A549 (cell line): ENCODE data around the gene COG5. TPM values are rescaled to one million over a fixed set of nuclear protein-coding genes. Genes with fewer than 3 reads are reported as not detected.

Experiments used
- ATAC-seq, 2 experiments: fragments of 200-7000 bp in 1 of 2; fragments of >200 bp in 1 of 2; cut with Nextera tagmentation in 1 of 2; cut with Tn5 transposase in 1 of 2; 3 replicates each; pipeline versions ENCODE4 v1.8.0 to v1.9.1; 2018 to 2020; ENCODE audit warnings: mild to moderate bottlenecking in 1 of 2, moderate library complexity in 1 of 2
- CTCF ChIA-PET: fragments of 300-600 bp; sonication (Branson Sonifier 250); formaldehyde crosslinking; extraction: SDS; loops from one replicate; lab custom pipeline; 2021; ENCODE audit warnings: antibody characterized with exemption, inconsistent platforms; lab: Yijun Ruan, JAX
- POLR2A ChIA-PET: fragments of 350-600 bp; formaldehyde crosslinking; extraction: SDS; loops from one replicate; lab custom pipeline; 2021; ENCODE audit warnings: antibody characterized with exemption, inconsistent platforms; lab: Yijun Ruan, JAX
- DNase-seq, 2 experiments: peaks; one replicate each; pipeline versions ENCODE4 v3.0.0 to v3.0.0-alpha.2; 2011 to 2016; ENCODE audit warnings: low read depth in 1 of 2, low spot score in 1 of 2
- FAIRE-seq: peaks from 2 replicates; lab custom pipeline; 2011; peaks lifted over from hg19 to GRCh38; lab: Jason Lieb, UNC
- H3K27ac ChIP-seq, 2 experiments: fragments of >200 bp; sonication (Bioruptor Twin); formaldehyde crosslinking; 3 replicates each; pipeline ENCODE4 v1.5.1; 2016 to 2017
- H3K4me1 ChIP-seq: fragments of >200 bp; sonication (Bioruptor Twin); formaldehyde crosslinking; 3 replicates; pipeline ENCODE4 v1.6.1; 2016
- H3K4me2 ChIP-seq: fragments of >200 bp; sonication (Bioruptor Twin); formaldehyde crosslinking; 3 replicates; pipeline ENCODE4 v1.6.1; 2016
- H3K4me3 ChIP-seq: fragments of >200 bp; sonication (Bioruptor Twin); formaldehyde crosslinking; 3 replicates; pipeline ENCODE4 v1.5.1; 2016
- H3K9me3 ChIP-seq: fragments of >200 bp; sonication (Bioruptor Twin); formaldehyde crosslinking; 3 replicates; pipeline ENCODE4 v1.6.1; 2016
- CBX2 ChIP-seq: fragments of 200-600 bp; sonication (generic); IDR thresholded peaks from 2 replicates; pipeline ENCODE4 v1.6.1; 2016; ENCODE audit warnings: low read depth, mild to moderate bottlenecking, borderline replicate concordance
- CHD2 ChIP-seq: fragments of 150-350 bp; IDR thresholded peaks from 2 replicates; pipeline ENCODE4 v1.6.1; 2014; ENCODE audit warnings: low read length; ENCODE audit not compliant: partially characterized antibody
- FOSL2 ChIP-seq, 2 experiments: fragments of 450-650 bp in 1 of 2; fragments of >200 bp in 1 of 2; sonication (Bioruptor Twin) in 1 of 2; formaldehyde crosslinking; IDR thresholded peaks; 2 replicates each; pipeline versions ENCODE4 v1.5.0 to v1.6.1; 2016 to 2020; ENCODE audit warnings: mild to moderate bottlenecking in 1 of 2, moderate library complexity in 1 of 2
- HOXB13 ChIP-seq: fragments of 250-450 bp; sonication (Bioruptor Pico); IDR thresholded peaks from 2 replicates; pipeline ENCODE4 v1.5.0; 2020; ENCODE audit warnings: low read depth, mild to moderate bottlenecking, moderate library complexity
- JUNB ChIP-seq: fragments of >200 bp; sonication (Bioruptor Twin); formaldehyde crosslinking; IDR thresholded peaks from 2 replicates; pipeline ENCODE4 v1.6.1; 2016
- MAZ ChIP-seq: fragments of 150-350 bp; IDR thresholded peaks from 2 replicates; pipeline ENCODE4 v1.6.1; 2014; ENCODE audit warnings: antibody characterized with exemption, low read depth, low read length, borderline replicate concordance
- MYC ChIP-seq: IDR thresholded peaks from 2 replicates; pipeline ENCODE4 v1.6.1; 2012; ENCODE audit warnings: mild to moderate bottlenecking, inconsistent platforms, low read length, improper control_type of control experiment, borderline replicate concordance
- POLR2A ChIP-seq: IDR thresholded peaks from 2 replicates; pipeline ENCODE4 v1.6.1; 2012; ENCODE audit warnings: mild to moderate bottlenecking, low read length
- RNF2 ChIP-seq: fragments of 200-600 bp; sonication (generic); IDR thresholded peaks from 2 replicates; pipeline ENCODE4 v1.6.1; 2016; ENCODE audit warnings: low read depth, mild to moderate bottlenecking, antibody characterized with exemption, moderate library complexity, borderline replicate concordance
- SMC3 ChIP-seq: fragments of >200 bp; sonication (Bioruptor Twin); formaldehyde crosslinking; IDR thresholded peaks from 3 replicates; pipeline ENCODE4 v1.6.1; 2018; ENCODE audit warnings: inconsistent platforms
- SREBF2 ChIP-seq: fragments of 450-650 bp; IDR thresholded peaks from 2 replicates; pipeline ENCODE4 v1.6.1; 2014; ENCODE audit warnings: mild to moderate bottlenecking, moderate library complexity
- TFCP2L1 ChIP-seq: fragments of 250-450 bp; sonication (Bioruptor Pico); IDR thresholded peaks from 2 replicates; pipeline ENCODE4 v1.5.0; 2021; ENCODE audit warnings: mild to moderate bottlenecking
- ZC3H11A ChIP-seq: fragments of 450-650 bp; IDR thresholded peaks from 2 replicates; pipeline ENCODE4 v1.6.1; 2014; ENCODE audit warnings: antibody characterized with exemption, mild to moderate bottlenecking
- ZFP36 ChIP-seq: fragments of 450-650 bp; IDR thresholded peaks from 2 replicates; pipeline ENCODE4 v1.6.1; 2014; ENCODE audit warnings: borderline replicate concordance; ENCODE audit not compliant: partially characterized antibody
- ZNF302 ChIP-seq: fragments of 250-450 bp; sonication (Bioruptor Pico); IDR thresholded peaks from 2 replicates; pipeline ENCODE4 v1.9.0; 2021; ENCODE audit warnings: inconsistent platforms, mild to moderate bottlenecking, moderate library complexity
- WGBS: methylation state at CpG from one replicate; pipeline ENCODE4 v1.1.6; 2017; ENCODE audit errors: missing lambda C conversion rate; 5-methylcytosine and 5-hydroxymethylcytosine counted together
- polyA plus RNA-seq, 4 experiments: library from polyadenylated mRNA; depleted of rRNA in 3 of 4; stranded (reverse); fragments of >200 nt; fragmentation: RNase III in 1 of 4; extraction: RNeasy Plus Mini Kit Qiagen cat#74134 plus additional on column Dnase treatment in 1 of 4; gene quantifications; 2 replicates in 3 of 4; 3 replicates in 1 of 4; pipeline ENCODE4 v1.2.3, GENCODE V29; 2011 to 2017
- TF ChIP-seq, protein P1 (sequence below): IDR thresholded peaks from 2 replicates; pipeline ENCODE4 v1.6.1; 2012
- TF ChIP-seq, protein P2 (sequence below): fragments of 150-350 bp; IDR thresholded peaks from 2 replicates; pipeline ENCODE4 v1.6.1; 2014; ENCODE audit warnings: low read depth, mild to moderate bottlenecking, low read length
- TF ChIP-seq, protein P3 (sequence below): fragments of 250-450 bp; sonication (Bioruptor Pico); IDR thresholded peaks from 2 replicates; pipeline ENCODE4 v1.5.0; 2021; ENCODE audit warnings: mild to moderate bottlenecking, moderate library complexity, borderline replicate concordance

Gene COG5
- polyA plus RNA-seq, 2 of the 4 experiments (the other 2 are of a cell fraction): 22.5 to 44.0 TPM

DNA sequence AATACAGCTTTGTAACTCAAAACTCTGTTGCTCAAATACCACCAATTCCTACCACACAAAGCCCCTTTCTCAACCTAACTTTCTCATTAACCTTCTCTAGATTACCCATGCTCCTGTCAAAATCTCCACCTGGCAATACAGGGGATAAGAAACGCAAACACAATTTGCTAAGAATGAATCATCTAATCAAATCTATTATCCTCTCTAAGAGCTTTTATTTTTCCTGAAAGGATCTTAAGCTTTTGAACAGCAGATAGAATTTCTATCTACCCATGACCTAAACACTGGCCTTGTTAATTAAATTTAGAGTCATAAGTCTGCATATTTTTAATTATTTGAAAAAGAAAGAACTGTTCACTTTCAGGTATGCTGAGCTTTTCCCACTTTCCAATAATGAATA, 296.6 kb downstream of the COG5 start:
- WGBS: 76% methylated on average over 1 of the region's 1 CpG
- POLR2A ChIA-PET: no interaction called here
- CTCF ChIA-PET: interaction anchor here (0.8 to 1.2 kb wide), 3 partner anchors 19 to 44 kb away, joined by 3 read pairs; no protein-coding TSS in a partner anchor
- DNase-seq (no peak), FAIRE-seq (no peak), ATAC-seq (no peak)
- TF ChIP-seq, protein P1, sequence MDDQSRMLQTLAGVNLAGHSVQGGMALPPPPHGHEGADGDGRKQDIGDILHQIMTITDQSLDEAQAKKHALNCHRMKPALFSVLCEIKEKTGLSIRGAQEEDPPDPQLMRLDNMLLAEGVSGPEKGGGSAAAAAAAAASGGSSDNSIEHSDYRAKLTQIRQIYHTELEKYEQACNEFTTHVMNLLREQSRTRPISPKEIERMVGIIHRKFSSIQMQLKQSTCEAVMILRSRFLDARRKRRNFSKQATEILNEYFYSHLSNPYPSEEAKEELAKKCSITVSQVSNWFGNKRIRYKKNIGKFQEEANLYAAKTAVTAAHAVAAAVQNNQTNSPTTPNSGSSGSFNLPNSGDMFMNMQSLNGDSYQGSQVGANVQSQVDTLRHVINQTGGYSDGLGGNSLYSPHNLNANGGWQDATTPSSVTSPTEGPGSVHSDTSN: no peak
- no peak for TF ChIP-seq MAZ
- TF ChIP-seq SMC3: no peak
- TF ChIP-seq, protein P2, sequence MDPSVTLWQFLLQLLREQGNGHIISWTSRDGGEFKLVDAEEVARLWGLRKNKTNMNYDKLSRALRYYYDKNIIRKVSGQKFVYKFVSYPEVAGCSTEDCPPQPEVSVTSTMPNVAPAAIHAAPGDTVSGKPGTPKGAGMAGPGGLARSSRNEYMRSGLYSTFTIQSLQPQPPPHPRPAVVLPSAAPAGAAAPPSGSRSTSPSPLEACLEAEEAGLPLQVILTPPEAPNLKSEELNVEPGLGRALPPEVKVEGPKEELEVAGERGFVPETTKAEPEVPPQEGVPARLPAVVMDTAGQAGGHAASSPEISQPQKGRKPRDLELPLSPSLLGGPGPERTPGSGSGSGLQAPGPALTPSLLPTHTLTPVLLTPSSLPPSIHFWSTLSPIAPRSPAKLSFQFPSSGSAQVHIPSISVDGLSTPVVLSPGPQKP: no peak
- TF ChIP-seq ZNF302: no peak
- no peak for TF ChIP-seq FOSL2 (IDR thresholded peaks at IDR 0.05)
- no peak for TF ChIP-seq FOSL2 (CRISPR knock-in tag; IDR thresholded peaks at IDR 0.05)
- TF ChIP-seq CBX2: no peak
- Histone ChIP-seq H3K27ac (no peak overlapping the region), H3K4me3 (no peak overlapping the region), H3K9me3 (no peaks in the 10 kb centered on the region), H3K4me1 (no peaks in the 10 kb centered on the region), H3K4me2 (no peak overlapping the region)

DNA sequence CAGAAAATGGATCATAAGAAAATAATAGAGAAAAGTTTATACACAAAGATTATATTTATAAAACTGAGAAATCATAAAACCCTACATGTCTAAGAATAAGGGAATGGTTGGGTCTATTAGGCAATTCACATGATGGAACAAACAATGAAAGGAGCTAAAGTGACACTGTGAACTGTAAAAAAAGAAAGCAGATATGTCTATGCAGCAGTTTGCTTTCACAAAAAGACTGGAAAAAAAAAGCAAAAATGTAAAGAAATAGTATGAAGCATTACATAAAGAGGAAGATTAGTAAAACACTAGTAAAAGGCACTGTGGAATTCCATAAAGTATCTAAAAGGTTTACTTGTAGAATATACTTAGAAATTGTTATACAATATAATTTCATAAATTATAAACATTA, 299.0 kb downstream of the COG5 start:
- CTCF ChIA-PET: interaction anchor here (1.0 kb wide), 1 partner anchor 114 kb away, joined by 3 read pairs; no protein-coding TSS in a partner anchor
- DNase-seq: no peak
- no peaks in the 10 kb centered on the region for H3K4me1 ChIP-seq
- H3K4me3 ChIP-seq: no peak overlapping the region
- H3K27ac ChIP-seq: no peak overlapping the region
- POLR2A ChIA-PET: no interaction called here
- FAIRE-seq: no peak
- H3K4me2 ChIP-seq: no peak overlapping the region
- ATAC-seq: no peak
- TF ChIP-seq, protein P2: no peak
- TF ChIP-seq, protein P1: no peak
- TF ChIP-seq MAZ (no peak), ZFP36 (no peak), FOSL2 (IDR thresholded peaks at IDR 0.05) (no peak), FOSL2 (CRISPR knock-in tag; IDR thresholded peaks at IDR 0.05) (no peak), POLR2A (no peak), RNF2 (no peak), JUNB (no peak), CHD2 (no peak), ZNF302 (no peak), TFCP2L1 (CRISPR knock-in tag) (no peak)
- TF ChIP-seq, protein P3, sequence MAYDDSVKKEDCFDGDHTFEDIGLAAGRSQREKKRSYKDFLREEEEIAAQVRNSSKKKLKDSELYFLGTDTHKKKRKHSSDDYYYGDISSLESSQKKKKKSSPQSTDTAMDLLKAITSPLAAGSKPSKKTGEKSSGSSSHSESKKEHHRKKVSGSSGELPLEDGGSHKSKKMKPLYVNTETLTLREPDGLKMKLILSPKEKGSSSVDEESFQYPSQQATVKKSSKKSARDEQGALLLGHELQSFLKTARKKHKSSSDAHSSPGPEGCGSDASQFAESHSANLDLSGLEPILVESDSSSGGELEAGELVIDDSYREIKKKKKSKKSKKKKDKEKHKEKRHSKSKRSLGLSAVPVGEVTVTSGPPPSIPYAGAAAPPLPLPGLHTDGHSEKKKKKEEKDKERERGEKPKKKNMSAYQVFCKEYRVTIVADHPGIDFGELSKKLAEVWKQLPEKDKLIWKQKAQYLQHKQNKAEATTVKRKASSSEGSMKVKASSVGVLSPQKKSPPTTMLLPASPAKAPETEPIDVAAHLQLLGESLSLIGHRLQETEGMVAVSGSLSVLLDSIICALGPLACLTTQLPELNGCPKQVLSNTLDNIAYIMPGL (CRISPR knock-in tag): no peak
- H3K9me3 ChIP-seq: no peaks in the 10 kb centered on the region

DNA sequence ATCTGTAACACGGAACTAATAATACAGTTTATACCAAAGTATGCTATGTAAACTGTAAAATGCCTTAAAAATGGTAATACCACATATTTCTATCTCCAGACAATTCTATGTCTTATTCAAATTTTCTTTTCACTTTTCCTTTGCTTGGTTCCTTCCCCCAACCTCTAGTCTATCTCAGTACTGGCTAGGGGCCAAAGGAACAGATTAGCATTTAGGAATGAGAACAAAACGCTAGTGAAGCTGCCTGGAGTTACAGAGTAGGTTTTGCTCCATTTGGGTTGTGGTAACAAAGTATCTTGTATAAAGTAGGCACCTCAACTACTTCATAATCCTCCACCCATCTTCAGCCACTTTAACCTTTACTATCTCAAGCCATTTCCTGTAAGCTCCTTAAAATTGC, 300.9 kb downstream of the COG5 start:
- H3K27ac ChIP-seq: no peak overlapping the region
- WGBS: 83% methylated on average over 2 of the region's 2 CpGs
- no peak overlapping the region for H3K4me2 ChIP-seq
- DNase-seq (no peak), ATAC-seq (no peak), FAIRE-seq (no peak)
- H3K4me1 ChIP-seq: no peaks in the 10 kb centered on the region
- H3K9me3 ChIP-seq: no peaks in the 10 kb centered on the region
- no peak for TF ChIP-seq HOXB13 (CRISPR knock-in tag)
- TF ChIP-seq JUNB: no peak
- TF ChIP-seq MYC: no peak
- TF ChIP-seq CBX2: no peak
- TF ChIP-seq MAZ: no peak
- TF ChIP-seq, protein P2: no peak
- no peak for TF ChIP-seq SREBF2
- no peak for TF ChIP-seq RNF2
- TF ChIP-seq ZC3H11A: no peak
- POLR2A ChIA-PET: interaction anchor here (0.5 kb wide), 1 partner anchor 252 kb away, joined by 6 read pairs; no protein-coding TSS in a partner anchor
- CTCF ChIA-PET: no interaction called here
- no peak overlapping the region for H3K4me3 ChIP-seq
